ENCODE results near the gene GLB1L2.
A peak's percentile ranks its signal among the peaks of the same experiment; 100 is the strongest.

GLB1L2 gene

GRCh38 chr11:134349802-134350355 is 18.1 kb downstream of the GLB1L2 start:
- no peak for DNase-seq

GRCh38 chr11:134350381-134350780 is 18.6 kb downstream of the GLB1L2 start:
- DNase-seq = no peak

- no peak for DNase-seq
Measured at GRCh38 chr11:134352111-134352510, 20.3 kb downstream of the GLB1L2 start.

- DNase-seq = no peak
Measured at GRCh38 chr11:134355136-134355535, 23.3 kb downstream of the GLB1L2 start.

- no peak for DNase-seq
Measured at GRCh38 chr11:134355656-134356055, 23.9 kb downstream of the GLB1L2 start.

GRCh38 chr11:134356656-134357544 is 25.1 kb downstream of the GLB1L2 start:
- no peak for DNase-seq

GRCh38 chr11:134357545-134357839 is 25.7 kb downstream of the GLB1L2 start:
- DNase-seq = no peak

- DNase-seq = no peak
Measured at GRCh38 chr11:134358165-134358855, 26.5 kb downstream of the GLB1L2 start.

- DNase-seq = no peak
Measured at GRCh38 chr11:134358856-134359490, 27.2 kb downstream of the GLB1L2 start.

- DNase-seq = no peak
Measured at GRCh38 chr11:134359646-134360045, 27.9 kb downstream of the GLB1L2 start.

- DNase-seq = peak; percentile 66
Measured at GRCh38 chr11:134360050-134360835, 28.5 kb downstream of the GLB1L2 start.

GRCh38 chr11:134361661-134362060 is 29.9 kb downstream of the GLB1L2 start:
- DNase-seq = no peak

GRCh38 chr11:134362192-134362901 is 30.6 kb downstream of the GLB1L2 start:
- DNase-seq = no peak

GRCh38 chr11:134363161-134363560 is 31.4 kb downstream of the GLB1L2 start:
- no peak for DNase-seq

- DNase-seq = no peak
Measured at GRCh38 chr11:134363592-134363991, 31.8 kb downstream of the GLB1L2 start.

- no peak for DNase-seq
Measured at GRCh38 chr11:134364261-134364660, 32.5 kb downstream of the GLB1L2 start.

GRCh38 chr11:134365011-134365925 is 33.5 kb downstream of the GLB1L2 start:
- DNase-seq = no peak

- DNase-seq = no peak
Measured at GRCh38 chr11:134366254-134366653, 34.5 kb downstream of the GLB1L2 start.

GRCh38 chr11:134367781-134368180 is 36.0 kb downstream of the GLB1L2 start:
- DNase-seq = no peak

GRCh38 chr11:134369656-134370525 is 38.1 kb downstream of the GLB1L2 start:
- DNase-seq = no peak

Measured in KG1 (cell line).